Medulla oblongata (tissue), 1 donor: Measurements from ENCODE around the gene TBC1D16.

ENCODE experiments used
- DNase-seq: peaks from one replicate; pipeline ENCODE4 v3.0.0-alpha.2; 2015; ENCODE audit errors: extremely low spot score

TBC1D16 gene

DNA sequence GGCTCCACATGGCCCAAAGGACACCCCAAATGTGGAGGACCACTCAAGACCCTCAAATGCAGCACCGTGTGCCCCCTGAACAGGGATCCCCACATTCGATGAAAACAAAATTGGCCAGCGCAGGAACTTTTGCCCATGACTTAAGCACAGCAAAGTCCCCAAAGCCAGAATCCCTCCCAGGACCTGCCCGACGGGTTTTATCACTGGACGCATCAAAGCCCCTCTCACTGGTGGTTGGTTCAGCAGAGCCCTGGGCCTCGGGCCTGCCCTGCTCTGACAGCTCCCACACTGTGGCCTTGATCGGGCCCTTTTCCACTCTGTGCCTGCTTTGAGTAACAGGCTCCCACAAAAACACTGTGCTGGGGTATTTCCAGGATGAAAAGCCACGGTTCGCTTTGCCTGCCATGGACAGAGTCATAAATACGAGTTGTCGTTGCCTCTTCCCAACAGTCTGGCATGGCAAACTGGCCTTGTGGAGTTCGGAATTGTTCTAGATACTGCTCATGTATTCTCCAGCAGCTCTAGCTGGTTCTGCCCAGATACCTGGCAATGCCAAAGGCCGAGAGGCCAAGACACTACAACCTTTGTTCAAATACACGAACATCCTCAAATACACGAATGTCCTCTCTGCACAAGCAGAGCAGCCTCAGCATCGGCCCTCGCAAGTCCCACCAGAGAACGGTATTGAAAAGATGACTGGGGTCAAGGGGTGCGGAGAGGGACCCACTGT lies 46.4 kb downstream of the TBC1D16 start:
- no peak for DNase-seq

GRCh38 chr17:79988185-79988971 lies 47.3 kb downstream of the TBC1D16 start:
- DNase-seq: no peak

- no peak for DNase-seq
Observed at GRCh38 chr17:79987935-79988184, 47.8 kb downstream of the TBC1D16 start.

DNA sequence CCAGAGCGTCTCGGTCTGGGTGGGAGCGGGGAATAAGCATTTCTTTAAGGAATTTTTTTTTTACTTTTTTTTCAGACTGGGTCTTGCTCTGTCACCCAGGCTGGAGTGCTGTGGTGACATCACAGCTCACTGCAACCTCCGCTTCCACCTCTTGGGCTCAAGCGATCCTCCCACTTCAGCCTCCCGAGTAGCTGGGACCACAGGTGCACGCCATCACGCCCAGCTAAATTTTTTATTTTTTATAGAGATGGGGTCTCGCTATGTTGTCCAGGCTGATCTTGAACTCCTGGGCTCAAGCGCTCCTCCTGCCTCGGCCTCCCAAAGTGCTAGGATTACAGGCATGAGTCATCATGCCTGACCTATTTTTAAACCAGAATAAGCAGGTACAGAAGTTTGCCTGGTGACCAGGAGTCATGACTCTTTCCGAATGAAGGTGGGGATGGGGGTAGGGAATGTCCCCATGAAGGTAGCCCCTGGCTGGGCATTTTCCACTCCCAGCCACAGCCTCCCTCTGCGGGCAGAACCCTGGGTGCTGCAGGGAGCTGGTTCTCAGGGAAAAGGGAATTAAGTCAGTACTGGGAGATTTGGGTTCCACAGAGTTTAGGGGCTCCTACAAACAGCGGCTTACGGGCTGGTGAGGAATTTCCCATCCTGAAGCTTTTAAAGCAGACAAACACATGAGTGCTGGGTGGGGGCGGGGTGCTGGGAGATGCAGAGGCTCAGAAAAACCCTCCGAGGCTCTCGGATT lies 48.3 kb downstream of the TBC1D16 start:
- no peak for DNase-seq

GRCh38 chr17:79986411-79987186 lies 49.1 kb downstream of the TBC1D16 start:
- DNase-seq: no peak

- DNase-seq: no peak
Observed at GRCh38 chr17:79985943-79986391, 49.7 kb downstream of the TBC1D16 start.

- DNase-seq: no peak
Observed at GRCh38 chr17:79985361-79985942, 50.2 kb downstream of the TBC1D16 start.

DNA sequence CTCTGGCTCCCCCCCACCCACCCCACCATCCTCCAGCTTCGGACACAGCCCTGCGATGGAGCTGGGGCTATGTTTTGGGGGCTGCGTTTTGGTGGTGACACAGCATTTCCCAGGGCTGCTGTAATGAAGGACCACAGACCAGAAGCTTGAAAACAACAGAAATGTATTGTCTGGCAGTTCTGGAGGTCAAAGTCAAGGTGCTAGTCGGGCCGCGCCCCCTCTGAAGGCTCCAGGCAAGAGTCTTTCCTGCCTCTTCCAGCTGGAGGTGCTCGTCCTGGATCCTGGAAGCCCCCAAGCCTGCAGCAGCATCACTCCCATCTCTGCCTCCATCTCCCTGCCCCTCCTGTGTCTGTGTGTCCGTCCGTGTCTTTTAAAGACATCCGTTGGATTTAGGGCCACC lies 50.8 kb downstream of the TBC1D16 start:
- no peak for DNase-seq

DNA sequence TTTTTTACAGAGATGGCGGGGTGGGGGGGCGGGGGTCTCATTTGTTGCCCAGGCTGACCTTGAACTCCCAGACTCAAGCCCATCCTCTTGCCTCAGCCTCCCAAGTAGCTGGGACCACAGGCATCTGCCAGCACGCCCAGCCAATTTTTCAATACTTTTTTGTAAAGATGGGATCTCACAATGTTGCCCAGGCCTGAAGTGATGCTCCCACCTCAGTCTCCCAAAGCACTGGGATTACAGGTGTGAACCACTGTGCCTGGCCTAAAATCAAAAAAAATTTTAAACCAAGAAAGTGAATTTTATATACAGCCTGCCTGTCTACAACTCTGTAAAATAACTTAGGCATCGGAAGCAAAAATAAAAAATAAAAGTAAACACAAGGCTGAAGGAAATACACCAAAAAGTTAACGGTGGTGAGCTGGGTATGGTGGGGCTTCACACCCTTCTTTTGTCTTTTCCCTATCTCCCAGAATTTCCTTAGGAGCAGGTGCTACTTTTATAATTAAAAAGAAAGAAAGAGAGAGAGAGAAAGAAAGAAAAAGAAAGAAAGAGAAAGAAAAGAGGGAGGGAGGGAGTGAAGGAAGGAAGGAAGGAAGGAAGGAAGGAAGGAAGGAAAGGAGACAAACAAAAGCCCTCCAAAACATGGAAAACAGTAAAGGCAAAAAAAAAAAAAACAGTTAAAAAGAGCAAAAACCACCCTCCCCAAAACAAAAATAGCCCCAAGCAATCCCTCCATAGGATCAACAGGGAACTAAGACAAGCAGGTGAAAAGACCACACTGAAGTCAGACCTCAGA lies 51.4 kb downstream of the TBC1D16 start:
- no peak for DNase-seq

DNA sequence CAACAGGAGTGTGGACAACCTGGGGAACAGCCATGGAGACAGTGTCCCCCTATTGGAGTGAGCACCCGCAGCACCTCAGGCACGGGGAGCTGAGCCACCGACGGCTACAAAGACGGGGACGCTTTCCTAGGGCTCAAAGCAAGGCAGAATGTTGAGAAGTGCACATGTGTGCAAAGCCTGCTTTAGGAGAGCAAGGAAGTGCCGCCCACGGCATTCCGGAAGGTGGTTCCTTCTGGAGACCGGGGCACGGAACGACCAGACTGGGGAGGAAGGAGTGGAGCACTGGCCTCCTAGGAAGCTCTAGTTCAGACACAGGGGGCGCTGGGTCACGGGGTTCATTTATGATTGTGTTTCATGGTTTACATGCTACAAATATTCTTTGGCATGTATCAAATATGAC lies 52.2 kb downstream of the TBC1D16 start:
- no peak for DNase-seq

- no peak for DNase-seq
Observed at GRCh38 chr17:79982986-79983385, 52.7 kb downstream of the TBC1D16 start.

DNA sequence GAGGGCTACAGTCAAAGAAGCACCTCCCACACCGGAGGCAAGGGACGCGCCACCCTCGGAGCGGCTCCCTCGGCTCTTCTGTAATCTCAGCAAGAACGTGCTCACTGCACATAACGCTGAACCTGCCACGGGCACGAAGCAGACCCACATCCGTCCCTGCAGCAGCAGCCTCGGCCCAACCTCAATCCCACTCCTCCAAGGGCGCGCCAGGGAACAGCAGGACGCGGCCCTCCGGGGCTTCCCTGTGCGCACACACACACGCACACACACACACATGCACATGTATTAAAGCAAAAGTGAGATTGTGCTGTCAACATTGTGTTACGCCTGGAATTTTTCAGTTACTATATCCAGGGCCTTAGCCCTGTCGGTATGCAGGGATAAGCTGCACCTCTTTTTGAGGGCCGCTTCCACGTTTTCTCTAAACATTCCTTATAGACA lies 54.0 kb downstream of the TBC1D16 start:
- no peak for DNase-seq

DNA sequence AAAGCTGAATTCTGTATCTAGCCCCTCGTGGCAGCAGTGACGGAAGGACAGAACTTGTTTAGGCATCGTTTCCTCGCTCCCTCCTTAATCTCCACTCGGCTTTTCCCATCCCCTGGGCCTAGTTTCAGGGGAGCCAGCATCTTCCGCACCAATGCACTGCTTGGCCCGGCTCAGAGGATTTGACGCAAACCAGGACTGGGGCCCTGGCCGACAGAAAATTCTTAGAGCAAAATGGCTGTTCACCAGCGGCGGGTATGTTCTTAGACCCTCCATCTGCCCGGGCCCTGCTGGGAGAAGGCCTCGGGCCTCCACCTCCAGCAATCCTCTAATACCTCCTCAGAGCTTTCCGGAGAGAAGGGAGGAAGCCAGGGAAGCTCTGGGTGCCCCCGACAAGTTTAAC lies 54.6 kb downstream of the TBC1D16 start:
- DNase-seq: peak; percentile 54

- DNase-seq: no peak
Observed at GRCh38 chr17:79980246-79981043, 55.2 kb downstream of the TBC1D16 start.

- DNase-seq: no peak
Observed at GRCh38 chr17:79979816-79980215, 55.9 kb downstream of the TBC1D16 start.

- no peak for DNase-seq
Observed at GRCh38 chr17:79979221-79979741, 56.4 kb downstream of the TBC1D16 start.

DNA sequence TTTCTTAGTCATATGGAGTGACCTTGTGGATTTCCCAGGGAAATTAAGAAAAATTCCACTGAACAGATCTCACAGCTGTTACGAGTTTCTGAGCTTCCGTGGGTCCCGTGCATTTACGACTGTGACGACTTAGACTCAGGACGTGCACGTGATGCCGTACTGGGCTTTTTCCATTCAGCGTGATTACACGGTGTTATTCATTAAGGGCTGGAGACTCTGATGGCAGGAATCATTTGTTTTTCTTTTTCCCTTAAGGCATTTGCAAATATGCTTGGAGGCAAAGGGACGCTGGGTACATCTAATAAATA lies 57.2 kb downstream of the TBC1D16 start:
- DNase-seq: no peak

DNA sequence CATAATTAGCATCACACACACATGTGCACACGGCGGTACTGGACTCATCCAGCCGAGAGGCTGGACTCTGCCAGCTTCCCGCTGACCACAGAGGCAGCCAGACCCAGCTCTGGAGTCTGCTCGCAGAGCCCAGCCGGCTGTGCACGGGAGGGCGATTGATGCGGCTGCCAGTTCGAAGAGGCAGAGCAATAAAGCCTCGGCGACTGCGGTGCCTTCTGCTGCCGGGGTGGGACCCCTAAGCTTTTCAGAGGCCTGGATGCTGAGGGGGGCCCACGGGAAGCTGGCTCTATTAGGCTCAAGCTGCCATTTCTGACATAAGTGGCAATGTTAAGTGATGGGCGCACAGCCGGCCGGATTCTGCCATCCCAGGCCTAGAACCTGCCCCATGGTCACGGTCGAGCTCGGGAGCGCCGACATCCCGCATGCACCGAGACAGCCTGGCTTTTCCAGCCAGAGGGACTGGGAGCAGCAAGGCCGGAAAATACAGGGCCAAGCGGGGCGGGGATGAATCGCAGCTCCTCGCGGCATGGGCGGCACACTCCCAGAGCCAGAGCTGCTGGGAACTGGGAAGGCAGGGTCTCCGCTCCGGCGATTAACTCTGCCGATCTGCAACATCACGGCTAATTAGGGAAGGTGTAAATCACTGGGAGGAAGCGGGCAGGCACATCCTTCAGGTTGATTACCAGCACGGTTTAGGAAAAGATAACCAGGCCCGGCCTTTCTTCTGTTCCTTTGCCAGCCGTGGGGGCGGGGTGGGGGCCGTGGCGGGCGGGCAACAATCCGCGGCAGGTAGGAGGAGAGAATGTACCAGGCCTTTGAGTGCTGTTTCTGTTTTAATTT lies 57.7 kb downstream of the TBC1D16 start:
- peak; percentile 59 for DNase-seq

- DNase-seq: no peak
Observed at GRCh38 chr17:79977161-79977631, 58.5 kb downstream of the TBC1D16 start.
